Neural cell (in vitro differentiated cells): Measurements from ENCODE around the gene PARD3B. TPM values are rescaled to one million over a fixed set of nuclear protein-coding genes. Genes with fewer than 3 reads are reported as not detected.

Experiments
- H2AFZ ChIP-seq: fragments of 200-600, 300-800 bp; sonication (generic), shearing (Covaris generic); 2 replicates; pipeline ENCODE4 v1.6.0; 2014; ENCODE audit warnings: low read depth, mild to moderate bottlenecking, antibody characterized with exemption, low read length, moderate library complexity
- H3F3A ChIP-seq: fragments of 200-600 bp; shearing (Covaris generic); 2 replicates; pipeline ENCODE4 v1.6.1; 2016; ENCODE audit warnings: mild to moderate bottlenecking, moderate library complexity, mixed read lengths, antibody characterized with exemption, low read length; ENCODE audit not compliant: insufficient read depth, poor library complexity, severe bottlenecking
- H3K27ac ChIP-seq: fragments of 200-600, 300-800 bp; sonication (generic), shearing (Covaris generic); 2 replicates; pipeline ENCODE4 v1.5.1; 2014; ENCODE audit warnings: mild to moderate bottlenecking, low read length, moderate library complexity
- H3K27me3 ChIP-seq: fragments of 300-800, 200-600 bp; sonication (generic), shearing (Covaris generic); 2 replicates; pipeline ENCODE4 v1.6.0; 2014; ENCODE audit warnings: mild to moderate bottlenecking, low read depth, low read length, moderate library complexity; ENCODE audit not compliant: insufficient read depth
- H3K36me3 ChIP-seq: fragments of 300-800, 200-600 bp; sonication (generic), shearing (Covaris generic); 2 replicates; pipeline ENCODE4 v1.5.1; 2014; ENCODE audit warnings: mild to moderate bottlenecking, antibody characterized with exemption, low read length, moderate library complexity; ENCODE audit not compliant: insufficient read depth
- H3K4me2 ChIP-seq: fragments of 300-800, 200-600 bp; sonication (generic), shearing (Covaris generic); 2 replicates; pipeline ENCODE4 v1.6.0; 2014; ENCODE audit warnings: mild to moderate bottlenecking, low read length
- H3K4me3 ChIP-seq: fragments of 300-800, 200-600 bp; sonication (generic), shearing (Covaris generic); 2 replicates; pipeline ENCODE4 v1.5.1; 2014; ENCODE audit warnings: mild to moderate bottlenecking, low read length, moderate library complexity
- H3K79me2 ChIP-seq: fragments of 200-600 bp; shearing (Covaris generic); replicated peaks from 2 replicates; pipeline ENCODE4 v1.6.0; 2014; ENCODE audit warnings: mild to moderate bottlenecking, low read length, moderate library complexity; ENCODE audit not compliant: insufficient read depth
- H3K9ac ChIP-seq: fragments of 300-800, 200-600 bp; sonication (generic), shearing (Covaris generic); 2 replicates; pipeline ENCODE4 v1.6.1; 2016; ENCODE audit warnings: mild to moderate bottlenecking, low read length, mixed read lengths
- H3K9me2 ChIP-seq: fragments of 200-600 bp; shearing (Covaris generic); 2 replicates; pipeline ENCODE4 v1.6.1; 2016; ENCODE audit warnings: mild to moderate bottlenecking, low read length, mixed read lengths; ENCODE audit not compliant: insufficient read depth
- H3K9me3 ChIP-seq: fragments of 200-600, 300-800 bp; sonication (generic), shearing (Covaris generic); 2 replicates; pipeline ENCODE4 v1.6.1; 2016; ENCODE audit warnings: mild to moderate bottlenecking, mixed run types, low read length, moderate library complexity, mixed read lengths
- H4K20me1 ChIP-seq: fragments of 200-600 bp; shearing (Covaris generic); 2 replicates; pipeline ENCODE4 v1.6.1; 2016; ENCODE audit warnings: mild to moderate bottlenecking, mixed run types; ENCODE audit not compliant: insufficient read depth
- EP300 ChIP-seq: fragments of 450-650 bp; conservative IDR thresholded peaks from 2 replicates; pipeline ENCODE4 v1.6.1; 2014; ENCODE audit warnings: antibody characterized with exemption, mild to moderate bottlenecking, moderate library complexity; ENCODE audit not compliant: poor library complexity, severe bottlenecking
- EZH2 ChIP-seq: fragments of 200-600, 300-800 bp; shearing (Covaris generic), sonication (generic); IDR thresholded peaks from 2 replicates; pipeline ENCODE4 v1.6.1; 2014; ENCODE audit warnings: antibody characterized with exemption, low read length, borderline replicate concordance, mild to moderate bottlenecking; ENCODE audit not compliant: insufficient read depth, poor library complexity, severe bottlenecking
- MXI1 ChIP-seq: fragments of 450-650 bp; conservative IDR thresholded peaks from 2 replicates; pipeline ENCODE4 v1.6.1; 2014; ENCODE audit warnings: antibody characterized with exemption, mild to moderate bottlenecking; ENCODE audit not compliant: poor library complexity, severe bottlenecking
- POLR2AphosphoS5 ChIP-seq: IDR thresholded peaks from 2 replicates; pipeline ENCODE4 v1.6.1; 2012
- REST ChIP-seq: IDR thresholded peaks from 2 replicates; pipeline ENCODE4 v1.6.1; 2012; ENCODE audit warnings: borderline replicate concordance
- TAF1 ChIP-seq: IDR thresholded peaks from 2 replicates; pipeline ENCODE4 v1.6.1; 2012; ENCODE audit warnings: low read depth
- polyA plus RNA-seq: library from polyadenylated mRNA; depleted of rRNA; stranded (reverse); fragments of >200 nt; gene quantifications from 2 replicates; pipeline ENCODE4 v1.2.3, GENCODE V29; 2014
- TF ChIP-seq, protein P1 (sequence below): fragments of 450-650 bp; IDR thresholded peaks from 2 replicates; pipeline ENCODE4 v1.5.1; 2014; ENCODE audit warnings: antibody characterized with exemption, mild to moderate bottlenecking, moderate library complexity; ENCODE audit not compliant: poor library complexity, severe bottlenecking

The PARD3B gene
- polyA plus RNA-seq, 1 donor from 2014 or later, result 0.54 TPM

DNA sequence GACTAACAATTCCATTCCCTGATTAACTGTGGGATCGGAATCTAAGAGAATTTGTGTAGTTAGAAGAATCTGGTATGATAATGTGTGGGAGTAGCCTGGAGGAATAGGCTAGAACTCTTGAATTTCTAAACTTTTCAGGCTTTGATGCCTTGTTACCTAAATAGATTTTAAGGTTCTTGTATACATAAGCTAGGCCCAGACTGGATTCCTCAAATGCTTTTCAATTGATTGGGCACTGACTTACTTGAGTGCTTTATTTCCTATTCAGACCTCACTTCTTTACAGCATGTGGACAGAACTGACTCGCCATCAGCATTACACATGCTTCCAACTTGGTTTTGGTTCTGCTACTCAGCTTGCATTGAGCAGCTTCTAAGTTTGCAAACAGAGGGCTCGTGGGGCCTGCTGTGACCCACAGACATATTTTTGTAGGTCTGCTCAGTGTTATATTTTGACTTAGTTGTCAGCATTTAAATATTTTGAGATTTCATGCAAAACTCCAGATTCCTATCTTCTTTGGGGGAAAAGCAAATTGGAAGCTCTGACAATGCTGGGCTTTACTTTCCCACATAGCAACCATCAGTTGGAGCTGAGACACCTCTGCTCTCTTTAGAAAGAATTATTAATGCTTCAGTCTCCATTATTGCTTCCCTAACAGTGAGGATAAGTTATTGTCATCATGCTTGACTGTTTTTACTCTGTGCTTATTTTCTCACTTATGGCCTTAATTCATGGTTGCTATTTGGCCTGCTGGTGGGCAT lies 5.7 kb downstream of the PARD3B start:
- H3K27ac ChIP-seq, result no peak overlapping the region
- TF ChIP-seq EZH2 (no peak), REST (no peak), MXI1 (no peak), TAF1 (no peak), EP300 (no peak)
- H3F3A ChIP-seq, result no peaks in the 10 kb centered on the region
- no peaks in the 10 kb centered on the region for H3K9me3 ChIP-seq
- no peaks in the 10 kb centered on the region for H3K79me2 ChIP-seq
- H3K27me3 ChIP-seq, result peaks cover 7% of the 10 kb centered on the region
- no peak overlapping the region for H3K4me2 ChIP-seq
- no peak overlapping the region for H3K9ac ChIP-seq
- H3K4me3 ChIP-seq, result no peak overlapping the region
- H3K36me3 ChIP-seq, result no peaks in the 10 kb centered on the region
- H3K9me2 ChIP-seq, result no peaks in the 10 kb centered on the region
- H4K20me1 ChIP-seq, result no peaks in the 10 kb centered on the region
- no peak overlapping the region for H2AFZ ChIP-seq

DNA sequence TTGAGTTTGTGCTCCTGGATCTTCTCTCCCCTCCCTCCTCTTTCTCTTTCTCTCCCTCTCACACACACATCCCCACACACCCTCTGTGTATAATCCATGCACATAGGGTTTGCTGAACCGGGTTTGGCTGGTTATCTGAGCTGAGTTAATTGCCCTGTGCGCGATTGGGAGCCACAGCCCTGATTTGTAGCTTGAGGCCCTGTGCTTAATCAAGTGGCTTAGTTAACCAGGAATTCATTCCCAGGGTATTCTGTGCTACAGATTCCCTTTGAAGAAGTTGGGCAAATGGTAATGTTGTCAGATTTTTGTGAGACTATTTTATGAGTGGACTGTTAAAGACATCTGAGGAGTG lies 6.2 kb downstream of the PARD3B start:
- Histone ChIP-seq H3K4me3 (no peak overlapping the region), H3F3A (no peaks in the 10 kb centered on the region), H3K9me3 (no peaks in the 10 kb centered on the region), H3K9me2 (no peaks in the 10 kb centered on the region), H3K9ac (no peak overlapping the region), H3K79me2 (no peaks in the 10 kb centered on the region), H3K36me3 (no peaks in the 10 kb centered on the region), H2AFZ (no peak overlapping the region), H4K20me1 (no peaks in the 10 kb centered on the region), H3K27me3 (peaks cover 2% of the 10 kb centered on the region), H3K27ac (no peak overlapping the region), H3K4me2 (no peak overlapping the region)
- TF ChIP-seq EZH2 (no peak), POLR2AphosphoS5 (no peak), REST (no peak), MXI1 (no peak)
- TF ChIP-seq, protein P1, sequence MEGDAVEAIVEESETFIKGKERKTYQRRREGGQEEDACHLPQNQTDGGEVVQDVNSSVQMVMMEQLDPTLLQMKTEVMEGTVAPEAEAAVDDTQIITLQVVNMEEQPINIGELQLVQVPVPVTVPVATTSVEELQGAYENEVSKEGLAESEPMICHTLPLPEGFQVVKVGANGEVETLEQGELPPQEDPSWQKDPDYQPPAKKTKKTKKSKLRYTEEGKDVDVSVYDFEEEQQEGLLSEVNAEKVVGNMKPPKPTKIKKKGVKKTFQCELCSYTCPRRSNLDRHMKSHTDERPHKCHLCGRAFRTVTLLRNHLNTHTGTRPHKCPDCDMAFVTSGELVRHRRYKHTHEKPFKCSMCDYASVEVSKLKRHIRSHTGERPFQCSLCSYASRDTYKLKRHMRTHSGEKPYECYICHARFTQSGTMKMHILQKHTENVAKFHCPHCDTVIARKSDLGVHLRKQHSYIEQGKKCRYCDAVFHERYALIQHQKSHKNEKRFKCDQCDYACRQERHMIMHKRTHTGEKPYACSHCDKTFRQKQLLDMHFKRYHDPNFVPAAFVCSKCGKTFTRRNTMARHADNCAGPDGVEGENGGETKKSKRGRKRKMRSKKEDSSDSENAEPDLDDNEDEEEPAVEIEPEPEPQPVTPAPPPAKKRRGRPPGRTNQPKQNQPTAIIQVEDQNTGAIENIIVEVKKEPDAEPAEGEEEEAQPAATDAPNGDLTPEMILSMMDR, result no peak
